IPS-15b (cell line): Measurements from ENCODE around the gene GALNT1.

Experiments used
- H3K27me3 ChIP-seq: one replicate; pipeline ENCODE4 v1.6.1; 2013; ENCODE audit warnings: low read length; ENCODE audit not compliant: control insufficient read depth, insufficient read depth
- H3K36me3 ChIP-seq: one replicate; pipeline ENCODE4 v1.6.1; 2013; ENCODE audit warnings: low read length; ENCODE audit not compliant: control insufficient read depth, insufficient read depth
- H3K4me1 ChIP-seq: one replicate; pipeline ENCODE4 v1.6.1; 2013; ENCODE audit warnings: mild to moderate bottlenecking, low read length; ENCODE audit not compliant: control insufficient read depth, insufficient read depth
- H3K4me3 ChIP-seq: one replicate; pipeline ENCODE4 v1.5.1; 2013; ENCODE audit warnings: low read depth, low read length
- H3K9ac ChIP-seq: one replicate; pipeline ENCODE4 v1.6.1; 2013; ENCODE audit warnings: low read depth, mild to moderate bottlenecking, low read length
- H3K9me3 ChIP-seq: one replicate; pipeline ENCODE4 v1.6.1; 2013; ENCODE audit warnings: mild to moderate bottlenecking, low read length; ENCODE audit not compliant: control insufficient read depth, insufficient read depth

The GALNT1 gene

DNA sequence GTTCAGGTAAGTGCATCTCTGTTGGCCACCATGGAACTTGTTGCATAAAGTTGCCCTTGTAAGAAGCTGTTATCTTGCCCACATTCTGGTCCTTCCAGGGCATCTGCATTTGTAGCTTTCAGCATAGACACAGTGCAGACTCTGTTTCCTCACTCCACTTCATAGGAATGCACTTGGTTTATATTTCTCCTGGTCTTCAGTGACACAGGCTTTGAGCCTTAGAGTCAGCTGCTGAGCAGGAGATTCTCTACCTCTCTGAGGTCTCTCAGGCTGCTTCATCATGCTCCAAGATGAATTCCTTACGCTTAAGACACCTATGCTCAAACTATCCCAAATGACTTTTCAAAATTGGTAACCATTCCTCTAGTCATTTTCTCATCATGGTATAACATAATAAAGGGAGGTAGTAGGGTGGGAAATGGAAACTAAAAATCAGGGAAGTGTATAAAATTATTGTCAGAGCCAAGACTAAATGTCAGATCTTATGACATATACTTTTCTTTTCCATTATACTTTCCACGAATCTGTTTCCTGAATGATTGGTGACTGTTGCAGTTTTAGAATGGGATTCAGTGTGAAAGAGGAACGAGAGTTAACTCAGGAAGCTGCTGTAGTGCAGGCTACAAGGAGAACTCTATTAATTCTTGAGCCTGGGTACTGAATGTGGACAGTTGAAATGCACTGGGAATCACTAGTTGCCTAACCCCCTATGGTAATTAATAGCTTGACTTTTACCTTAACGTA, 72.0 kb downstream of the GALNT1 start:
- no peak overlapping the region for H3K4me3 ChIP-seq
- H3K4me1 ChIP-seq, result peaks cover 3% of the 10 kb centered on the region
- peaks cover 3% of the 10 kb centered on the region for H3K9me3 ChIP-seq
- H3K36me3 ChIP-seq, result no peaks in the 10 kb centered on the region
- H3K27me3 ChIP-seq, result no peaks in the 10 kb centered on the region
- H3K9ac ChIP-seq, result no peak overlapping the region

DNA sequence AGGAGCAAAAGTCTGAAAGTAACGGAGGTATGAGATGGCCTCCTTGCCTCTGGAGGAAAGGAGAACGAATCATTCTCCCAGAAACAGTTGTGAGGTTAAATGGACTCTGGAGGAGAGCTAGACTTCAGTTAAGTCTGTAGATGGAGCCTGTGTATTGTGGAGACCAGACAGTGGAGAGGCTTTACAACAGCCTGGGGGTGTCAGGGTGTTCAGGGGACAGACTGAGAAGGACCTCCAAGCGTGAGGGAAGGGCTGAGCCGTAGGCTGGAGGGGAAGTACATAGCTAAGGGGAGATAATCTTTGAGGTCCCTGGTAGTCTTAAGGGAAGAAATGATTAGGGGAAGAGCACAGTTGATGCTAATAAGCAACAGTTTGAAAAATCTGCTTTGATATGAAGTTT, 76.6 kb downstream of the GALNT1 start:
- Histone ChIP-seq H3K9me3 (no peaks in the 10 kb centered on the region), H3K36me3 (no peaks in the 10 kb centered on the region), H3K9ac (no peak overlapping the region), H3K4me3 (no peak overlapping the region), H3K4me1 (peaks cover 9% of the 10 kb centered on the region), H3K27me3 (no peaks in the 10 kb centered on the region)

DNA sequence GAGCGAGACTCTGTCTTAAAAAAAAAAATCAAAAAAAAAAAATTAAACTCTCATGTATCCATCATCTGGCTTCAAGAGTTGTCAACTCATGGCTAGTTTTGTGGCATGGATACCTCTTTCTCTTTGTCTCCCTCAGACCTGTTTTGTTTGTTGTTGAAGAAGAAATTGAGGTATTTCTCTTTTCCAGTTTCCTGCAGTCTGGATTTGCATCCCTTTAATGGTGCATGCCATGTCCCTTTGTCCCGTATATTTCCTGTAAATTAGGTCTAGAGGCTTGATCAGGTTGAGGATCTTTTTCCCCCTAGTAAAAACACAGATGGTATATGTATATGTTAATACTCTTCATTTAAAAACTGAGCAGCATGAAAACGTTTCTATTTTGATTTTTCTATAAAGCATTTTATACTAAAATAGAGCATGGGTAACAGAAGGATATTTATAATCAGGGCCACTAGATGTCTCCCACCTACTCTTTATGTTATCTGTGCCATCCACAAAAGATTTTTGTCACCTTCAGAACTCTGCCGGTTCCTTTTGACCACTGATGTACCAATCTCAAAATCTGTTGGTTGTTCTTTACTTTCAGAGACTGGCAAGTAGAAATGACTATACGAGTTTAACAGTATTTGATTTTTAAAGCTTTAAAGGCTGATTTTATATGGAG, 80.1 kb downstream of the GALNT1 start:
- H3K9me3 ChIP-seq, result no peaks in the 10 kb centered on the region
- no peak overlapping the region for H3K9ac ChIP-seq
- no peaks in the 10 kb centered on the region for H3K36me3 ChIP-seq
- peaks cover 6% of the 10 kb centered on the region for H3K4me1 ChIP-seq
- H3K27me3 ChIP-seq, result no peaks in the 10 kb centered on the region
- H3K4me3 ChIP-seq, result no peak overlapping the region

DNA sequence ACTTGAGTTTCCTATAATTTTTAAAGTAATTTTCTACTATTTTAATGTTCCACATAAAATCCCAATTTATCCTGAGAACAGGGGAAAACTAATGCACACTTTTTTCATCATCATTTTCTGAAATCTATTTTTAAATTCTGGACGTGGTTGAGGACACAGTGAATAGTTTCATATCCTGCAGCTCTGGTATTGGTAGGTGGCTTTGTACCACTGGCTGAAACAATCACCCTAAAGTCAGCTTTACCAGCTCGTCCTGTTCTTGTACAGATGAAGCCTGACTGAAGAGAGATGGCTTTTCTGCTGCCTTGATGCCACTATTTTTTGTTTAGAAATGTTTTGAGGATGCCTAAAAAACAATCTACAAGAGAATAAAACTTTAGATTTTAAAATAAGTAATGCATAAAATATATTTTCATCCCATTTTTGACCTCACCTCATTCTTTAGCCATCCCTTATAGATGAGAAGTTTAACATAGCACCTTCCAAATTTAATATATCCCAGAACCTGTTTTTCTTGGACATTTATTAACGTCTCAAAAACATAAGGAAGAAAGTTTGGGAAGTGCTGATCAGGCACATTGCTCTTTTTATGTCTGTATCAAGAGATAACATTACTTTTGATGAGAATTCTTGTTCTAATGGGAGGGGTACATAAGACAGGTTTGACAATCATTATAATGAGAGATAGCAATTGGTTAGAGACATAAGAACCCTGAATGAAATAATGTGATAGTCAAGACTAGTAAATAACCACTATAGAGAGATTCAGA, 80.9 kb downstream of the GALNT1 start:
- no peaks in the 10 kb centered on the region for H3K36me3 ChIP-seq

DNA sequence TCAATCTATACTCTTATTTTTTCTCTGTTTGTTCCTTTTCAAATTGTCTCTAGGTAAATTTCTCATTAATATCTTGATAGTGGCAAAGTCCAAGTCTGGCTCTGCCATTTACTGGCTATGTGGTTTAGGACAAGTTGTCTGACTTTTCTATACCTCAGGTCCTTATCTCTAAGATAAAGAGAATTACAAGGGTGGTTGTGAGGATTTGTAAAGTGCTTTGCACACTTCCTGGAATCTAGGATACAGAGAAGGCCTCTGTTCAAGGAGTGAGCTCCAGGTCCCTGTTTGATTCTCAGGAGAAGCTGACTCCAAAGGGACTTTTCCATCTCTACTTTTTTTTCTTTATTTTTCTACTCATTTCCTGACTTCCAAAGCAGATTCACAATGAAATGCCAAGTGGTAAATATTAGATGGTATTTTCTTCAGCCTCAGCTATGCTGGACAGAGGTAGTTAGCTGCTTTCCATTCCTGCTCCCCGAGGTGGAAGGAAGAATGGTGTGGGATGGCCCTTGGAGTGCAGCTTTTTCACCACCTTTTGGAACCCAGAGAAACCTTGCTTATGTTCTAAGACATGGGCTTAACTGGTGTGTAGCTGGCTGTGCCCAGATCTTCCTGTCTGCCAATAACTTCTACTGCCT, 90.5 kb downstream of the GALNT1 start:
- no peak overlapping the region for H3K9ac ChIP-seq
- no peaks in the 10 kb centered on the region for H3K9me3 ChIP-seq
- H3K27me3 ChIP-seq, result no peaks in the 10 kb centered on the region
- H3K4me1 ChIP-seq, result no peaks in the 10 kb centered on the region
- H3K36me3 ChIP-seq, result no peaks in the 10 kb centered on the region
- H3K4me3 ChIP-seq, result no peak overlapping the region

More for the DNA sequence above, 80.9 kb downstream of the GALNT1 start:
- H3K9ac ChIP-seq, result no peak overlapping the region
- H3K27me3 ChIP-seq, result no peaks in the 10 kb centered on the region
- peaks cover 6% of the 10 kb centered on the region for H3K4me1 ChIP-seq
- no peaks in the 10 kb centered on the region for H3K9me3 ChIP-seq
- no peak overlapping the region for H3K4me3 ChIP-seq

DNA sequence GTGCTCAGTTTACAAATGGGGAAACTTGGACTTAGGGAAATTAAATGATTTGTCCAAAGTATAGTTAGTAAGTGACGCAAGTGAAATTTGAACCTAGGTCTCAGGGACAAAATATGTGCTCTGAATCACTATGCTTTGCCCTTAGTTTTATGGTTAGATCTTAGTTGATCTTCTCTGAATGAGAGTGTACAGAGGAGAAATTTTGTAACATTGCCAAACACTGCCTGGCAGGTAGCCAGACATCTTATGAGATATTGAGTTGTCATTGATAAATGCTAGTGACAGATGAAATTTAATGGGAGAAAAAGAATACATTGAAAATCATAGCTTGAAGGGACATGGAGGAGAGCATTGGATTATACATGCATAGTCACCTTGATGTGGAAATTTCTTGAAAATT, 91.4 kb downstream of the GALNT1 start:
- H3K4me1 ChIP-seq, result no peaks in the 10 kb centered on the region
- H3K9me3 ChIP-seq, result no peaks in the 10 kb centered on the region
- H3K9ac ChIP-seq, result no peak overlapping the region
- H3K36me3 ChIP-seq, result no peaks in the 10 kb centered on the region
- H3K4me3 ChIP-seq, result no peak overlapping the region
- H3K27me3 ChIP-seq, result no peaks in the 10 kb centered on the region

DNA sequence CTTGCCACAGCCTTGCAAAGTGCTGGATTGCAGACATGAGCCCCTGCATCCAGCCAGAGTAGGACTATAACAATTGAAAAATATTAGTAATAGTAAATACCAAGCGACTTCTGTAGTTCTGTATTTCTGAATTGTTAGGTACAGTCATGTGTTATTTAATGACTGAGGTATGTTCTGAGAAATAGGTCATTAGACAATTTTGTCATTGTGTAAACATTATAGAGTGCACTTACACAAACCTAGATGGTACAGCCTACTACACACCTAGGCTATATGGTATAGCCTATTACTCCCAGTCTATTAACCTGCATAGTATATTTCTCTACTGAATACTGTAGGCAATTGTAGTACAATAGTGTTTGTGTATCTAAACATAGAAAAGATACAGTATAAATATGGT, 92.1 kb downstream of the GALNT1 start:
- H3K4me1 ChIP-seq, result no peaks in the 10 kb centered on the region
- no peak overlapping the region for H3K9ac ChIP-seq
- no peaks in the 10 kb centered on the region for H3K9me3 ChIP-seq
- H3K27me3 ChIP-seq, result no peaks in the 10 kb centered on the region
- no peaks in the 10 kb centered on the region for H3K36me3 ChIP-seq
- no peak overlapping the region for H3K4me3 ChIP-seq

DNA sequence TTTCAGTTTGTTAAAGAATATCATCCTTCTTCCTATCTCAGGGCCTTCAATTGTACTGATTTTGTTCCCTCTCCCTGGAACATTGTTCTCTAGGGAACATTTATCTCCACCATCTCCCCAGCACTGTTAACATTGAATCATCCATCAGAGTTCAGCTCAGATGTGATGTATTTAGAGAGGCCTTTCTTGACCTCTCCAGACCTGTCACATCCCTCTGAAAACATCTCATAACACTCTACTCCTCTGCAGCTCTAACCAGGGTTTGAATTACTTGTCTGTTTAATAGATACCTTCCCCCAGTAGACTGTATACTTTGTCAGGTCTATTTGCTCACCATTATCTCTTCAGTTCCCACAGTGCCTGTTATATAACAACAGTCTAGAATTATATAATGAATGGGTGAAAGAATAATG, 98.6 kb downstream of the GALNT1 start:
- H3K27me3 ChIP-seq, result no peaks in the 10 kb centered on the region
- H3K36me3 ChIP-seq, result no peaks in the 10 kb centered on the region

DNA sequence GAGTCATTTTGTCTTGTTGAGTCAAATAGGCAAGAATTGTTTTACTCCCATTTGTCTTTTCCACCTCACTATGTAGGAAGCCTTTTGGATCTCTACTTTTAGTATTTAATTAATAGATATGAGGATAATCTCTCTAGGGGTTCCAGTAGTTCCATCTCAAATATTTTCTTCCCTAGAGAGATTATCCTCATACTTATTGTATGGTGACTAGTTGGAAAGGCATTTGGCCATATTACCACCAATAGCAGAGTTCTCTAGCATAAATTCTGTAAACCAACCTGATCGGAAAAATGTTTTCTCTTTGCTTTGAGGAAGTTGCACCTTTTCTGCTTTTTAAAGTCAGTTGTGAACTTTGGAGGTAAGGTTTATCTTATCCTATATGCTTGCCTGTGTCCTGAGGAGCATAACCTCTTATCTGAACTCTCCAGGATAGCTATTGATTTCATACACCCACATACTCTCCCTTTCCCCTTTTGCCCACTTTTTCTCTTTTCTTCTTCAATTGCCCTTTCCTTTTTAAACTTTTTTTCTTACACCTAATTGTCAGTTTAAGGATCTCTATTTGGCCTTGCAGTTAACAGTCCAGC, 100.8 kb downstream of the GALNT1 start:
- Histone ChIP-seq H3K4me1 (no peaks in the 10 kb centered on the region), H3K27me3 (no peaks in the 10 kb centered on the region), H3K9me3 (no peaks in the 10 kb centered on the region), H3K36me3 (no peaks in the 10 kb centered on the region), H3K9ac (no peak overlapping the region), H3K4me3 (no peak overlapping the region)

More for the DNA sequence above, 98.6 kb downstream of the GALNT1 start:
- Histone ChIP-seq H3K9me3 (no peaks in the 10 kb centered on the region), H3K9ac (no peak overlapping the region), H3K4me3 (no peak overlapping the region), H3K4me1 (no peaks in the 10 kb centered on the region)

DNA sequence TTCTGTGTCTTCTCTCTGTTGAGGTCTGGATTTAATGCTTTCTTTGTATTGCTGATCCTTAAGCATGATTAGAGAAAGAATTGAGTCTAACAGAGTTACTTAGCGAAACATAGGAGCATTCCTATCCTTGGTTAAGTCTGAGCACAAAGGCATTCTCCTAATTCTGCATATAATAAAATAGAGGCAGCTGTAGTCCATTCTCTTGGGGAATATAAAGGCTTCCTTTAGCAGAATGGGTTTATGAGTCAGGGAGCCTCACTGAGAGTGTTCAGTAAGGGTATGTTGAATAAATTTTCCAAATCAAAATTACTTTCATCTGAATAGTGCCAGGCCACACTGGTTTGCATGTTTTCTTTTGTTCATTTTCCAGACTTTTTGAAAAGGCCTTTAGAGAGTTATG, 101.5 kb downstream of the GALNT1 start:
- Histone ChIP-seq H3K9ac (no peak overlapping the region), H3K27me3 (no peaks in the 10 kb centered on the region), H3K36me3 (no peaks in the 10 kb centered on the region), H3K9me3 (no peaks in the 10 kb centered on the region), H3K4me3 (no peak overlapping the region), H3K4me1 (no peaks in the 10 kb centered on the region)

DNA sequence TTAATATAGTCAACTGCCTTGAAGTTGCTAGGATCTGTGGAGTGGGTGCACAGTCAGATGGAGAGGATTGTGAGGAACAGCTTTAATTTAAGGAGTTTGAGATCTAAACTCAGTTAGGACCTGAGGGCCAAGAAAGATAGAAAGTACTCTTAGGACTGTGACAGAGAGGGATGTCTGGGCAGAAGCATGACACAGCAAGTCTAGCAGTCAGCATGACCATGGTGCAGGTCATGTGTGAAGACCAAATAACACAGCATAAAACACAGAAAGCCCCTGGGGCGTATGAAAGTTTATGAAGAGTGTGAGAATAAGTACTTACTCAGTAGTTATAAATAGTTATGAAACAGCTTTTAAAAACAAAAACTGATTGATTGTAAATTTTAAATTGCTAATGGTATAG, 107.2 kb downstream of the GALNT1 start:
- no peaks in the 10 kb centered on the region for H3K4me1 ChIP-seq
- H3K9me3 ChIP-seq, result no peaks in the 10 kb centered on the region
- H3K27me3 ChIP-seq, result no peaks in the 10 kb centered on the region
- no peak overlapping the region for H3K4me3 ChIP-seq
- no peaks in the 10 kb centered on the region for H3K36me3 ChIP-seq
- no peak overlapping the region for H3K9ac ChIP-seq
